Testis (tissue), 3 donors: ENCODE data around the gene CD109. TPM values are rescaled to one million over a fixed set of nuclear protein-coding genes. Genes with fewer than 3 reads are reported as not detected.

ENCODE experiments used
- DNase-seq: peaks from one replicate; pipeline ENCODE4 v3.0.0-alpha.2; 2019
- H3K27ac ChIP-seq, 2 donors: fragments of 200-600 bp; sonication (generic); one replicate each; pipeline ENCODE4 v1.5.1; 2019
- H3K27me3 ChIP-seq: fragments of 200-600 bp; sonication (generic); one replicate; pipeline ENCODE4 v1.5.1; 2019
- H3K36me3 ChIP-seq: fragments of 200-600 bp; sonication (generic); one replicate; pipeline ENCODE4 v1.5.1; 2017; ENCODE audit warnings: low read depth; ENCODE audit errors: missing control alignments
- H3K4me1 ChIP-seq: fragments of 200-600 bp; sonication (generic); one replicate; pipeline ENCODE4 v1.5.1; 2019
- H3K4me3 ChIP-seq, 2 donors: fragments of 200-600 bp; sonication (generic); one replicate each; pipeline ENCODE4 v1.5.1; 2017 to 2019
- H3K9me3 ChIP-seq: fragments of 200-600 bp; sonication (generic); one replicate; pipeline ENCODE4 v1.5.1; 2017
- CTCF ChIP-seq, 3 experiments: fragments of 450-650 bp in 2 of 3; fragments of 200-600 bp in 1 of 3; sonication (generic) in 1 of 3; IDR thresholded peaks; one replicate each; pipeline ENCODE4 v1.5.1; 2016 to 2019; ENCODE audit warnings: antibody characterized with exemption in 3 of 3, mild to moderate bottlenecking in 2 of 3, moderate library complexity in 1 of 3
- POLR2A ChIP-seq: fragments of 450-650 bp; IDR thresholded peaks from one replicate; pipeline ENCODE4 v1.6.1; 2017; ENCODE audit warnings: antibody characterized with exemption, mild to moderate bottlenecking, moderate library complexity
- WGBS, 2 donors: methylation state at CpG; one replicate each; pipeline ENCODE4 v1.1.5; 2018; 5-methylcytosine and 5-hydroxymethylcytosine counted together
- intact Hi-C: fragments of 100-400 bp; cut with DNase I; formaldehyde crosslinking; loops from one replicate; pipeline ENCODE4 v1.15.1; 2023; ENCODE audit warnings: low total_unique reads
- polyA plus RNA-seq: library from polyadenylated mRNA; stranded (reverse); fragments of 350-450 nt; fragmentation: Illumina TruSeq; extraction: RNeasy Lipid Tissue Mini Kit (QIAGEN cat#74804); gene quantifications from one replicate; pipeline ENCODE4 v1.2.3, GENCODE V29; 2014; ENCODE audit warnings: low read depth, low replicate concordance; ENCODE audit not compliant: insufficient read depth
- total RNA-seq, 2 donors: library from RNA; depleted of rRNA; stranded (reverse); fragments of >200 nt; gene quantifications; one replicate each; pipeline ENCODE4 v1.2.3, GENCODE V29; 2016

The CD109 gene
- total and polyA plus RNA-seq, 3 donors from 2014 or later: 4.0 to 7.0 (median 5.4) TPM

GRCh38 chr6:73747289-73747688 lies 51.3 kb downstream of the CD109 start:
- Histone ChIP-seq H3K4me1 (no peaks in the 10 kb centered on the region), H3K4me3 (no peak overlapping the region), H3K27me3 (no peaks in the 10 kb centered on the region), H3K9me3 (no peaks in the 10 kb centered on the region), H3K36me3 (no peaks in the 10 kb centered on the region), H3K27ac (no peak overlapping the region)
- no peak for DNase-seq
- WGBS, 2 donors: 82 to 84% methylated on average over 2 of the region's 2 CpGs
- intact Hi-C loops: loop anchor here (10.0 kb wide), 1 partner anchor 1458 kb away; the partner anchor contains the start of gene COL12A1
- TF ChIP-seq CTCF (IDR thresholded peaks at IDR 0.05) (no peak), POLR2A (no peak)

GRCh38 chr6:73752943-73753342 lies 56.9 kb downstream of the CD109 start:
- Histone ChIP-seq H3K4me1 (no peaks in the 10 kb centered on the region), H3K4me3 (no peak overlapping the region), H3K9me3 (no peaks in the 10 kb centered on the region), H3K36me3 (no peaks in the 10 kb centered on the region), H3K27me3 (no peaks in the 10 kb centered on the region), H3K27ac (no peak overlapping the region)
- TF ChIP-seq CTCF (IDR thresholded peaks at IDR 0.05): no peak
- TF ChIP-seq POLR2A: no peak
- no peak for DNase-seq
- intact Hi-C loops: no loop called here
- WGBS, 2 donors: 72 to 76% methylated on average over 3 of the region's 3 CpGs

- no peak for DNase-seq
- H3K4me1 ChIP-seq: no peaks in the 10 kb centered on the region
- no peak overlapping the region for H3K27ac ChIP-seq
- intact Hi-C loops: no loop called here
- no peak overlapping the region for H3K4me3 ChIP-seq
- 91 to 92% methylated on average over 1 of the region's 1 CpG for WGBS, 2 donors
- H3K9me3 ChIP-seq: no peaks in the 10 kb centered on the region
- TF ChIP-seq CTCF (IDR thresholded peaks at IDR 0.05): no peak
- TF ChIP-seq POLR2A: no peak
- no peaks in the 10 kb centered on the region for H3K36me3 ChIP-seq
- no peaks in the 10 kb centered on the region for H3K27me3 ChIP-seq
Observed at GRCh38 chr6:73766040-73766439, 70.0 kb downstream of the CD109 start.

GRCh38 chr6:73768558-73768957 lies 72.6 kb downstream of the CD109 start:
- Histone ChIP-seq H3K9me3 (no peaks in the 10 kb centered on the region), H3K36me3 (no peaks in the 10 kb centered on the region), H3K27me3 (no peaks in the 10 kb centered on the region), H3K4me3 (no peak overlapping the region), H3K27ac (no peak overlapping the region), H3K4me1 (no peaks in the 10 kb centered on the region)
- WGBS, 2 donors: 80 to 84% methylated on average over 1 of the region's 1 CpG
- intact Hi-C loops: no loop called here
- TF ChIP-seq POLR2A: no peak
- no peak for TF ChIP-seq CTCF (IDR thresholded peaks at IDR 0.05)
- DNase-seq: no peak

GRCh38 chr6:73769976-73770375 lies 74.0 kb downstream of the CD109 start:
- 63 to 74% methylated on average over 1 of the region's 1 CpG for WGBS, 2 donors
- TF ChIP-seq CTCF (IDR thresholded peaks at IDR 0.05) (no peak), POLR2A (no peak)
- DNase-seq: no peak
- no peaks in the 10 kb centered on the region for H3K4me1 ChIP-seq
- H3K27me3 ChIP-seq: no peaks in the 10 kb centered on the region
- no peaks in the 10 kb centered on the region for H3K36me3 ChIP-seq
- H3K4me3 ChIP-seq: no peak overlapping the region
- H3K27ac ChIP-seq: no peak overlapping the region
- intact Hi-C loops: loop anchor here (5.0 kb wide), 1 partner anchor 1448 kb away; no protein-coding TSS in a partner anchor
- H3K9me3 ChIP-seq: no peaks in the 10 kb centered on the region
